SKM-1 (cell line): Measurements from ENCODE around the gene SOCS3.
A peak's percentile ranks its signal among the peaks of the same experiment; 100 is the strongest.

Source experiments
- DNase-seq: peaks from one replicate; lab custom pipeline; 2025; ENCODE audit not compliant: unreplicated experiment; lab: John Stamatoyannopoulos, UW

SOCS3 gene, protein sequence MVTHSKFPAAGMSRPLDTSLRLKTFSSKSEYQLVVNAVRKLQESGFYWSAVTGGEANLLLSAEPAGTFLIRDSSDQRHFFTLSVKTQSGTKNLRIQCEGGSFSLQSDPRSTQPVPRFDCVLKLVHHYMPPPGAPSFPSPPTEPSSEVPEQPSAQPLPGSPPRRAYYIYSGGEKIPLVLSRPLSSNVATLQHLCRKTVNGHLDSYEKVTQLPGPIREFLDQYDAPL

DNA sequence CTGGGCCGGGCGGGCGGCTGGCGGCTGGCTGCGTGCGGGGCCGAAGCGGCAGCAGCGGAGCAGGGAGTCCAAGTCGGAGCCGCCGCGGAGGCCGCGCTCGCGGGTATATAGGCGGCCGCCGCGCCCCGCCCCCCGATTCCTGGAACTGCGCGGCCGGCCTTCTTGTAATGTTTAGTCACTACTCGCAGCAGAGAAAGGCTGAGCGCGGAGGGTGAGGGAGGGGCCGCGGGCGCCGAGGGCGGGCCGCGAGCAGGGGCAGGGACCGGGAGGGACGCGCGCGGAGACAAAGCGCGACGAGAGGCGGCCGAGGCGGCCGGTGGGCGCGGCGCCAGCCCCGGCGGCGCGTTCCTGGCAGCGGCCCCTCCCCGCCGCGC lies at the start of gene SOCS3:
Gene SOCS3, minus strand, starts transcription at position 81 of the 374 bp plus-strand sequence. CDS start 982 bp downstream, outside the sequence.
- peak; percentile 42 for DNase-seq

DNA sequence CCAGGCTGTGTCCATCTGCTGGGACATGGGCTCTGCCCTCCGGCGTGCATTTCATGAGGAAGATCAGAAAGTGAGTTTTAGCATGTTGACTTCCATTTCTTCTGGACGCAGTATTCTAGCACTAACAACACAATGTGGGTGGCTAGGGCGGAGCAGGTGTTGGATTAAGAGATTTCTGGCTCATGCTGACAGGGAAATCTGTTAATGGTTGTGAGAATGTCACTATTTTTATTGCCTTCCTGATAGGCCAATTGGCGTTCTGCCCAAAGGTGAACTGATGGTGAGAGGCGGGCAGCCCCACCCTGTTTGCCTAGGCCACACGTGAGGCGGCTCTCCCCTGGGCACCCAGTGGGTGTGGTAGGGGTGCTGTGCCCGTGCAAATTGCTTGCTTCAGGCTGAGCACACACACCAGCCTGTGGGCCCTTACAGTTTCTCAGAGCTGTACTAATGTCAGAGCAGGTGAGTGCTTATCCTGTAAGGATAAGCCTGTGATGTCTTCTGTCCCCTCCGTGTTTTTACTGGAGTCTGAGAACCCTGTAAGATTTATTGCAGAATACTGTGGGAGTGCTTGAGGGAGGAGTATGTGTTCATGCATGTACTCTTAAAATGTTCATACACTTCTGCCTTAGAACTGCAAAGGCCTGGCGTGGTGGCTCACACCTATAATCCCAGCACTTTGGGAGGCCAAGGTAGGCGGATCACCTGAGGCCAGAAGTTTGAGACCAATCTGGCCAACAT lies 49.5 kb upstream of the SOCS3 start:
- no peak for DNase-seq

DNA sequence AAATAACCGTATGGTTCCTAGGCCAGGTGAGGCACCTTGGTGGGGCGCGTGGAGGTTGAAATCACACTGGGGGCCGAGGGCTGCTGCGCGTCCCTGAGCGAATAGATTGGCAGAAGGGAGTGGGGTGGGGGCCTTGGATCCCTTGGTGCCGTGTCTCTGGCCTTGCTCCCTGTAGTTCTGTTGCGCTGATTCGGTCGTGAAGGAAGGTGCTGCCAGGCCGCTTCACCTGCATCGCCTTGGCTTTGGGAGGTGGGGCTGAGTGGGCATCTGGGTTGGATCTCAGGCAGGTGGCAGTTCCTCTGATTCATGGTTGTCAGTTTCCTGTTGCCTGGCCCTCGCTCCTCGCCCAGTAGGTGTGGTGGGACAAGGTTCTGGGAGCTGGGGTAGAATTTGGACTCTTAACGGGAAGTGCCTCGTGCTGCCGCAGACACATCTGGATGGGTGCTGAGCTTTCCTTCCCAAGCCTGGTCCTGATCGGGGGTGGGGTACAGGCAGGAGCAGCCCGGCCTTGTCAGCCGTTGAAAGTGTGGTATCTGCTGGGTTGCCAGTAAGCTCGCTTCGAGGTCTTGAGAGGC lies 48.7 kb upstream of the SOCS3 start:
- DNase-seq, result no peak

DNA sequence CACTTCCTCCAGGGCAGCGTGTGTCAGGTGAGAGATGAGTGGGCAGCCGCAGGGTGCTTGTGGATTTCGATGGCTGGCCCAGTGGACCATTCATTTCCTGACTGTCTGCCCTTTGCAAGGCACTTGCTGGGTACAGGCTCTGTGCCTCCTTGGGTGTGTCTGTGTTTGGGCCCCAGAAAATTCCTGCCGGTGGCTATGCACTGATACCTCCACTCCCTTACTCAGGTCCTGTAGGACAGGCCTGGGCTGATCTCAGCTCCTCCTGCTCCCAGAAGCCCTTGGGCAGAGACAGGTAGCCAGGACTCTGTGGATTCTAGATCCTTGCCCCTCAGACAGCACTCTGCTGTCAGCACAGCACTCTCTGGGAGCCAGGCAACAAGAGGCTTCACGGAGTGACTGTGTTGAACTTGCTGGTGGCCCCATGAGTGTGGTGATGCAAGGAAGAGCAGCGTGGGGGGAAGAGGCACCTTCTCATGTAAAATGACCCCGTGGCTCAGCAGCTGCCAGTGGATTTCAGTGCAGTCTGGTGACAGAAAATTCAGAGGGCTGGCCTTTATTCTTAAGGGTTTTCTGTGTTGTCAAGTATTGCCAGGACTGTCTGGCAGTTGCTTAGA lies 47.6 kb upstream of the SOCS3 start:
- no peak for DNase-seq

DNA sequence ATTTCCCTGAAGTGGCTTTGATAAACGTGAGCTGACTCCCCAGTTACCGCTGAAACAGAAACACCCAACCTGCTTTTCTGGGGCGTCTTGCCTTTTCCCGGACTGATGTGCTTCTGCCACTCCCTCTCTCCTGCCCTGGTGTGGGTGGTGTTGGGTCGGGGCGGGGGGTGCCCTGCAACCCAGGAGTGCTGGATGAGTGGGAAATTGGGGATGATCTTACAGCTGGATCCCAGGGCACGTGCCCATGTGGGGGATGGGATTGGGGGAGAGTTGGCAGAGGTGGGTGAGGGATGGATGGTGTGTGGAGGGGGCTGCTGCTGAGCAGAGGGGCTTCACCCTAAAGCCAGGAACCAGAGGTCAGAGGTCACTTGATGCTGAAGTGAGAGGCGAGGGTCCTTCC lies 47.0 kb upstream of the SOCS3 start:
- DNase-seq, result no peak

DNA sequence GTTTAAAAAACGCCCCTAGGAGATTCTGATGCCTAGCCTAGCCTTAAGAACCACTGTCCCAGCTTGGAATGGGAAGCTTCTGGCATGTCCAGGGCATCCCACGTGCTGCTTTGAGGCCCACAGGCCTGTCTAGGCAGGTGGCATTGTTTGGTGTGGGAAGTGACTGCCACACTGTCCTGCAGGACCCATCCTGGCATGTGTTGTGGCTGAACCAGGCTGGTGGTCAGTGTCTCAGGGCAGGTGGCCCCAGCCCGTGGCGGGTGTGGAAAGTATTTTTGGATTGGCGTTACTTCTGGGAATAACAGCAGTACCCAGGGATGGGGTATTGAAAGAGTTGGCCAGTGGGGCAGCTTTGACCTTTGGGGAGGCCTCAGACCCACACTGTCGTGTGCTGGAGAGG lies 46.5 kb upstream of the SOCS3 start:
- no peak for DNase-seq

DNA sequence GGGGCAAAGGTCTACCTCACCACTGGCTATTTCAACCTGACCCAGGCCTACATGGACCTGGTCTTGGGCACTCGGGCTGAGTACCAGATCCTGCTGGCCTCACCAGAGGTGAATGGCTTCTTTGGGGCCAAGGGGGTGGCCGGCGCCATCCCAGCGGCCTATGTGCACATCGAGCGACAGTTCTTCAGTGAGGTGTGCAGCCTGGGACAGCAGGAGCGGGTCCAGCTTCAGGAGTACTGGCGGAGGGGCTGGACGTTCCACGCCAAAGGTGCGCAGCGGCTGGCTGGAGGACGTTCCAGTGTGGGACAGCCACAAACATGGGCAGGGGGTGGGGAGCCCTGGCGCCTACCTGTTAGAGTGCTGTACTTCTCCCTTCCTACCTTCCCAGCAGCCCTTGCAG lies 43.9 kb upstream of the SOCS3 start:
- no peak for DNase-seq

DNA sequence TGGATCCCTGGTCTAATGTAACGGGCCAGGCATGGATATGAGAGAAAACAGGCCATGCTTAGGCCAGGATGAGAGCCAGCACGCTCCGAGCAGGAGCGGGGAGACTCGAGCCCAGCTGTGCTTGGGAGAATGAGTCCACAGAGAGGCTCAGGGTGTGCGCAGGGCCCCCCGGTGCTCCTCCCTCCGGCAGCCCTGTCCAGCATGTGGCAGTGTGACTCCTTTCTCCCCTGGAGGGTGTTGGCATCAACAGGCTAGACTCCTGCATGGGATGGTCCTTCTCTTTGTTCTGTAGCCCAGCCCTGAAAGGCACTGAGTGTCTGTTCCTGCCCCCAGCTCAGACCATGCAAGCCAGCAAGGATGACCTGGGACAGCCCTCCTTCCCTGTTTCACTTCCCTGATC lies 42.0 kb upstream of the SOCS3 start:
- DNase-seq, result no peak

DNA sequence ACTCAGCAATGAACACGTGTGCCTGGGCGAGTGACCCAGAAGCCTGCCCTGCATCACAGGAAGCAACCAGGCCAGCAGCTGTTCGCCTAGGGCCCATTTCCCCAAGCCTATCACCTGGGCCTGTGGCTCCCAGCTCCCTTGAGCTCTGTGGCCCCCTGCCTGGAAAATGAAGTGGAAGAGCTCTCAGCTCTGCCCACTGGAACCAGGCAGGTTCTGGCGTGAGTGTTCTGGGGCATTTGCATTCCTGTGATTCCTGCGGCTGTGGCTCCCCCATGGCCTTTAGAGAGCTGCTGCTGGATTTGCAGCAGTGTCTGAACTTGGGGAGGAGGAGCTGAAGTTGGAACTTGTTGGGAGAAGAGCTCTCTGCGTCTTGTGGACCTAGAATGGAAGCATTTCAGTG lies 41.4 kb upstream of the SOCS3 start:
- no peak for DNase-seq

DNA sequence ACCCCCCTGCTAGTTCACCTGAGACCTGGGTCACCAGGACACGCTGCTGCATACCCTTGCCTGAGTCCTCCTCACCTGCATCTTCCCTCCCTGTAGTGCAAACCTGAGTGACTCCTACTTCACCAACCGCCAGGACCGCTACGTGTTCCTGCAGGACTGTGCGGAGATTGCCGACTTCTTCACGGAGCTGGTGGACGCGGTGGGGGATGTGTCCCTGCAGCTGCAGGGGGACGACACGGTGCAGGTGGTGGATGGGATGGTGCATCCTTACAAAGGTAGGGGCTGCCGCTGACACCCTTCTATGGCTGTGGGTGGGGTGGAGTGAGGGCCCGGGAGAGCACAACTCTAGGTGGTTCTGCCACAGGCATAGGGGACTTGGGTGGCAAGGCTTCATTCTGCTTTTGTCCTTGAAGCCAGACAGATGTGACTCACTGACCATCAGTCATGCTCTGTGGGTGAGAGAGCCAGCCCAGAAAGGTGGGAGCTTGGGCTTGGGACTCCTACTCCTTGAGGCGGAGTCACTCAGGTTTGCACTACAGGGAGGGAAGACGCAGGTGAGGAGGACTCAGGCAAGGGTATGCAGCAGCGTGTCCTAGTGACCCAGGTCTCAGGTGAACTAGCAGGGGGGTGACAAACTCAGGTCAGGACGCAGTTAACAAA lies 40.8 kb upstream of the SOCS3 start:
- DNase-seq, result no peak

DNA sequence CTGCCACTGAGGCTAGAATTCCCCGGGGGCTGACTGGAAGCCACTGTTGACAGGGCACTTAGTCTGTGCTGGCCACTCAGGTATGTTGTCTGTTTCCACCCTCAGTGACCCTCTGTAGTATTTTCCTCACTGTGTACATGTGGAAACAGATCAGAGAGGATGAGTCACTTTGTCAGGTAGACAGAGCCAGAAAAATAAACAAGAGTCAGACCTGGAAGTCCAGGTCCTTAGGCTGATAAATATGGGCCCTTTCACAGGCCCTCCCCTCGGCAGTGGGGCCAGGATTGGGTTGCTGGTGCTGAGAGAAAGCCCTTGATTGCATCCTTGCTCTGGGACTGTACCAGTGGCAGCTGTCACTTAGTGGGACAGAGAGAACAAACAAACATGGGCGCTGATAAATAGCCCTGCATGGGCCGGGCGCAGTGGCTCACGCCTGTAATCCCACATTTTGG lies 39.8 kb upstream of the SOCS3 start:
- DNase-seq, result no peak

DNA sequence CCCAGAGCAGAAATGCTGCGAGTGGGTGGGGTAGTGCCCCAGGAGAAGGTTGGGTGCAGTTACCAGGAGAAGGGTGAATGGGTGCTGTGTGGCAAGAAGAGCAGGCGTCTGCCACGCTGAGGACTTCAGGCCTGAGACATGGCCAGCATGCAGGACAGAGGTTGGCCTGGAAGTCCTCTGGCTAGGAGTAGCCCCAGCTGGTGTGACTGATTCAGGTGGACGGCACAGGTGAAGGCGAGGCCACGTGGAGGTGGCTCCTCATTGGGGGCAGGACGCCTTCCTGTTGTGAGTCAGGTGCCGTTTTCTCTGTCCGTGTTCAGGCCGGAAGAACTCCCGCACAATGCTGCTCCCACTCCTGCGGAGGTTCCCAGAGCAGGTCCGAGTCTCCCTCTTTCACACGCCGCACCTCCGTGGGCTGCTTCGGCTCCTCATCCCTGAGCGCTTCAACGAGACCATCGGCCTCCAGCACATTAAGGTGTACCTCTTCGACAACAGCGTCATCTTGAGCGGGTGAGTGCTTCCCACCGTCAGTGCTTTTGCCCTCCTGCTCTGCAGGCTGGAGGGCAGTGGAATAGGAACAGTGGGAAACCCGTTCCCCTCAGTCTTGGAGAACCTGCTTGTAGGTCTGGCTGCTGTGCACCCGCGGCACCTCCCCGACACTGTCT lies 39.3 kb upstream of the SOCS3 start:
- no peak for DNase-seq

DNA sequence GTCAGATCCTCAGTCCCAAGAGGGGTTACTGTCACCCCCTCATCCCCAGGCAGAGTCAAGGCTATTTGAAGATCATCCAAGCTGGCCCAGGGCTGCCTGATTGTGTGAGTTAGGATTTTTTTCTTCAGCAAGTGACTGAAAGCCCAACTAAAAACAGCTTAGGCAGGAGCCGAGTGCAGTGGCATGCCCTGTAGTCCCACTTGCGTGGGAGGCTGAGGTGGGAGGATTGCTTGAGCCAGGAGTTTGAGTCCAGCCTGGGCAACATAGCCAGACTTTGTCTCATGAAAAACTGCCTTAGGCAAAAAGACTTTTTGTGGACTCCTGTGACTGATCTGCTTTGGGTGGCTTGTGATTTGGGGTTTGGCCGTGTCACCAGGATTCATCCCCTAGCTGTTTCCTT lies 38.5 kb upstream of the SOCS3 start:
- no peak for DNase-seq

DNA sequence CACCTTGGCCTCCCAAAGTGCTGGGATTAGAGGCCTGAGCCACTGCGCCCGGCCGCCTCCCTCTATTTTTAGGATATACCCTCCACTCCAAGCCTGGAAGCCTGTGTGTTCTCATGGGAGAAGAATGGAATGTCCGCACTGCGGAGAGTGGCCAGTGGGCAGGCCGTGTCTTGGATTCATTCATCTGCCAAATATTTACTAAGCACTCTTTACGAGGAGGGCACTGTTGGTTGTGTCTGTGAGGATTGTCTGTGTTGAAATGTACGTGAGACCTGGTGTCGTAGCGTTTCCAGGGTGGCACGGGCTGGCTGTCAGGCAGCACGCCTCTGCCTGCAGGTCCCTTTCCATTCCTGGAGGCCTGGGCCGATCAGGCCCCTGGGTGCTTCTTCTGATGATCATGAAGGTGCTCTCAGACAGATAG lies 37.8 kb upstream of the SOCS3 start:
- no peak for DNase-seq

DNA sequence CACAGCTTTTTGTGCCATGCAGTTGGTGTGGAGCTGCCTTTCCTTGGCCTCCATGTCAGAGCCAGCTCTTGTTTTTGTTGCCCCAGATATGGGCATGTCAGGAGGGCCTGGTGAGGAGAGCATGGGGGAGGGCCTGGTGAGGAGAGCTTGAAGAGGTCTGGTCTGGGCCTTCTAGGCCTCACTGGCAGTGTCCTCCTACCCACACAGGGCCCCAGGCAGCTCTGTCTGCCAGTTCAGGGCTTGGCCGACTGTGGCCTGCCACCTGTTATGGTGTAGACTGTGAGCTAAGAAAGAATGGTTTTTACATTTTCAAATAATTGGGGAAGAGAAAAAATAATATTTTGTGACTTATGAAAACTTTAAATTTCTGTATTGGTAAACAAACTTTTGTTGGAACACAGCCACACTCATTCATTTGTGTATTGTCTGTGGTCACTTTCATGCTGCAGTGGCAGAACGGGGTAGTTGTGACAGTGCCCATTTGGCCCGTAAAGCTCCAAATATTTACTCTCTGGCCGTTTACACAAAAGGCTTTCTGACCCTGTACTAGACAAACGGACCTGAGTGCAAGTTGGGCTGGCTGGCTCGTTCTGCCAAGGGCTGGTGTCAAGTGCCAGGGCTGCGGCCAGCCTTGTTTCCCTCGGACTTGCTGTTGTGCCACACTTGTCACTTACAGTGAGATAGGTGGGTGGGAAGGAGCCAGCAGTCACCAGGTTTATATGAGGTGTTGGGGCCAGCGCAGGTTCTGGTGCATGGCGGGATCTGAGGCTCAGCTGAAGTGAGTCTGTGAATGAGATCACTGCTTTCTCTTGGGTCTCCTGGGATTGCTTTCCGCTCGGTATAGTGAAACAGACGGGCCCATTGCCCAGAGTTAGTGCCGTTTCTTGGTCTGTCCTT lies 36.8 kb upstream of the SOCS3 start:
- DNase-seq, result no peak

DNA sequence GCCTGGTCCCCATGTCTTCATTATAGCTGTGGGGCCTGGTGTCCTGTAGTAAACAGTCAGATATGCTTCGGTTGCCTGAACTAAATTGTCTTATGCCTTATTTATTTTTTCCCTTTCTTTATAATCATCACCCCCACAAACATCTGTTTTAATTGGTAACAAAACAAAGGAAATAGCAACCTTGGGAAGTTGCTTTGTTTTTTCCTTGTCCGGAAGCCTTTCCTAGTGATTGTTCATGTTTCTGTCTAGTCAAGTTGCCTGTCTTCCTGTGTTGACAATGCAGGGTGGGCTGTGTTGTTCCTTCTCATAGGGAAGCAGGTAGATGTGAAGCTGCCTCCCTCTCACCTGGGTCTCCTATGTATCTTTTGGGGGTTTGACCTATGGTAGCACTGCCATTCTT lies 35.3 kb upstream of the SOCS3 start:
- DNase-seq, result no peak

DNA sequence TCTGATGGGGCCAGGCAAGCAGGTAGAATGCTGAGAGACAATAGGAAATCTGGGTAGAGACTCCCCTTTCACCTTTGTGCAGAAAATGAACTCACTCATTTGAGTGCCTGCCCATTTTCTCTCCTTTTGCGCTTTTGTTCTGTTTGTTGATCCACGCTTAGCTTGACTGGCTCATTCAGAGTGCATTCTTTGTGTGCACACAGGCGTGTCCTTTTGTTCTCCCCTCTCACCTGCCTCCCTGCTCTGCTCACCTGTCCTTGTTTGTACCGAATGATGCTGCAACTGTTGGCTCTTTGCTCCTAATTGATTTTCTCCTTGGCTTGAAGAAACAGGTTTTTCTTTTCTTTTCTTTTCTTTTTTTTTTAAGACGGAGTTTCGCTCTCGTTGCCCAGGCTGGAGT lies 34.3 kb upstream of the SOCS3 start:
- no peak for DNase-seq

DNA sequence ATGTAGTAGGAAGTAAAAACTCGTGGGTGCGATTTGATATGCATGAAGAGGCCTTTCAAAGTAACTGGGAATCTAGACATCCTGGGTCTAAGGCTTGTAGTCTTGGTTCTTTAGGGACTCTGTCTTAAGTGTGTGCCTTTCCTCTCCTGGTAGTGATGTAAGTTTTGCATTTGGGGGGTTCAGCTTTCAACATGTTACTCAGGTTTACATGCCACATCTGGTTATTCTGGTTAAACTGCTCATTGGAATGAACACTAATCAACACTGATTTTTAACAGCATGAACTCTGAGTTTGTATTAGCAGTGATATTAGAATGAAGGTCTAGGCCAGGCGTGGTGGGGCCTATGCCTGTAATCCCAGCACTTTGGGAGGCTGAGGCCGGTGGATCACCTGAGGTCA lies 33.7 kb upstream of the SOCS3 start:
- no peak for DNase-seq

DNA sequence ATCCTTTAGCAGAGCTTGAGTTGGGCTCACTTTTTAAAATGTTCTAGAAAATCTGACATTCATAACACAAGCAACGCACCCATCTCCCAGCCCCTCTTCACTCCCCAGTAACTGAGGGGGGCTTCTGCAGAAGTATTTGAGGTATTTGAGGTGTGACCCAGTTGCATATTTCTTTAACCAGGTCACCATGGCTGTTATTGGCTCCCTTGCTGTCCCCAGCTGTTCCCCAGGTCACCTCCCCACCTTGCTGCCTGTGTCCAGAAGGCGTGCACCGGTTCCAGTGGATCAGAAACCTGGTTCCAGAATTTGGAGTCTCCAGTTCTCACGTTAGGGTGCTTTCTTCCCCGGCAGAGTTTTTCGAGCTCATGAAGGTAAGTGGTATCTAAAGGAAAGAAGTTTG lies 32.4 kb upstream of the SOCS3 start:
- no peak for DNase-seq

DNA sequence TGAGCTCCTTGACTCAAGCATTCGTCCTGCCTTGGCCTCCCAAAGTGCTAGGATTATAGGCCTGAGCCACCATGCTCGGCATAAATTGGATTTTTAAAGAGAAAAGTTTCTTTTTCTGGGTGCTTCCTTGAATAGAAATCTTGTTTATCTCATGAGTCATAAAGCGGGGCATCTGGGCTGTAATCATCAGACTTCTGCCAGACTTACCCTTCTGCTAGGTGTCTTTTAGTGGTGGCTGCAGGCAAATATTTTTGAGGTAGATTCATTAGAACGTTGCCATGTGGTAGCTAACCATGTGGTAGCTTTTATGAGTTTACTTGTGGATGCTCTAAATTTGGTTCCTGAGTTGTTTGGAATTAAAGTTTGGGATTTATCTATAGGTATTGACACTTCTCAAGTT lies 32.0 kb upstream of the SOCS3 start:
- no peak for DNase-seq
